Common myeloid progenitor, CD34-positive (primary cell): ENCODE measurements around the gene DHX57.
"Not testable (repeated sequence)": the region's sequence is repeated elsewhere in the genome, so short reads cannot be mapped to it uniquely, and the experiment has no call there.

Experiments
- CTCF ChIA-PET: fragments of 350-600 bp; sonication (Branson Sonifier 250); formaldehyde crosslinking; loops from one replicate; lab custom pipeline; 2021; ENCODE audit warnings: antibody characterized with exemption; lab: Charles Lee
- POLR2A ChIA-PET: fragments of 350-600 bp; sonication (Branson Sonifier 250); formaldehyde crosslinking; loops from one replicate; lab custom pipeline; 2021; ENCODE audit warnings: antibody characterized with exemption; lab: Charles Lee
- DNase-seq, 3 donors: peaks; one replicate each; pipeline versions ENCODE4 v3.0.0 to v3.0.0-alpha.2; 2013
- H3K27ac ChIP-seq, 2 experiments: 1 replicate in 1 of 2; 2 replicates in 1 of 2; pipeline ENCODE4 v1.7.0; 2013; ENCODE audit warnings: inconsistent platforms in 2 of 2, low read length in 2 of 2, mild to moderate bottlenecking in 2 of 2, low read depth in 1 of 2, moderate library complexity in 1 of 2; ENCODE audit not compliant: severe bottlenecking in 2 of 2, insufficient read depth in 1 of 2, poor library complexity in 1 of 2
- H3K27me3 ChIP-seq, 5 experiments: replicated peaks in 2 of 5; 1 replicate in 3 of 5; 2 replicates in 2 of 5; pipeline versions ENCODE4 v1.6.1 to v1.7.0; 2013; ENCODE audit warnings: low read length in 4 of 5, mild to moderate bottlenecking in 2 of 5, moderate library complexity in 2 of 5, inconsistent platforms in 1 of 5; ENCODE audit not compliant: insufficient read depth in 5 of 5, control insufficient read depth in 4 of 5
- H3K36me3 ChIP-seq, 4 experiments: 1 replicate in 2 of 4; 2 replicates in 2 of 4; pipeline versions ENCODE4 v1.6.1 to v1.7.0; 2013; ENCODE audit warnings: low read length in 3 of 4, control low read depth in 1 of 4, mild to moderate bottlenecking in 1 of 4; ENCODE audit not compliant: control insufficient read depth in 4 of 4, insufficient read depth in 4 of 4
- H3K4me1 ChIP-seq, 4 experiments: 1 replicate in 3 of 4; 2 replicates in 1 of 4; pipeline versions ENCODE4 v1.6.1 to v1.7.1; 2013; ENCODE audit warnings: low read length in 3 of 4, mild to moderate bottlenecking in 3 of 4, control low read depth in 1 of 4, inconsistent platforms in 1 of 4, moderate library complexity in 1 of 4; ENCODE audit not compliant: control insufficient read depth in 4 of 4, insufficient read depth in 4 of 4; ENCODE audit errors: control extremely low read depth in 1 of 4
- H3K4me3 ChIP-seq, 7 experiments: 1 replicate in 4 of 7; 2 replicates in 3 of 7; pipeline versions ENCODE4 v1.5.1 to v1.7.0; 2013; ENCODE audit warnings: mild to moderate bottlenecking in 7 of 7, low read length in 6 of 7, moderate library complexity in 6 of 7, inconsistent platforms in 2 of 7, low read depth in 2 of 7, control low read depth in 1 of 7; ENCODE audit not compliant: insufficient read depth in 4 of 7, control insufficient read depth in 1 of 7; ENCODE audit errors: extremely low read depth in 1 of 7
- H3K9me3 ChIP-seq, 5 experiments: 1 replicate in 4 of 5; 2 replicates in 1 of 5; pipeline versions ENCODE4 v1.6.1 to v1.7.1; 2013; ENCODE audit warnings: low read length in 4 of 5, mild to moderate bottlenecking in 2 of 5, inconsistent platforms in 1 of 5, low read depth in 1 of 5, moderate library complexity in 1 of 5; ENCODE audit not compliant: control insufficient read depth in 4 of 5, insufficient read depth in 2 of 5; ENCODE audit errors: control extremely low read depth in 1 of 5
- WGBS: methylation state at CpG from one replicate; pipeline ENCODE4 v1.1.5; 2013; ENCODE audit not compliant: insufficient coverage; 5-methylcytosine and 5-hydroxymethylcytosine counted together

DHX57 gene

GRCh38 chr2:38792751-38793150 lies 83.0 kb downstream of the DHX57 start:
- DNase-seq: no peak
- ChIA-PET CTCF (no interaction called here), POLR2A (no interaction called here)
- WGBS: 50% methylated on average over 2 of the region's 2 CpGs
- Histone ChIP-seq H3K27me3 (no peaks in the 10 kb centered on the region), H3K4me1 (no peaks in the 10 kb centered on the region), H3K36me3 (peaks cover 0 to 3% (median 1%) of the 10 kb centered on the region in 4 experiments), H3K4me3 (no peak overlapping the region), H3K9me3 (no peaks in the 10 kb centered on the region), H3K27ac (no peak overlapping the region)

GRCh38 chr2:38792321-38792720 lies 83.4 kb downstream of the DHX57 start:
- POLR2A ChIA-PET, H3K27ac ChIP-seq, H3K36me3 ChIP-seq, H3K4me3 ChIP-seq, H3K9me3 ChIP-seq, CTCF ChIA-PET, H3K4me1 ChIP-seq, DNase-seq, H3K27me3 ChIP-seq: not testable (repeated sequence)
- WGBS: 100% methylated on average over 5 of the region's 8 CpGs

GRCh38 chr2:38791744-38792143 lies 84.0 kb downstream of the DHX57 start:
- peak in 2 of 3 donors; percentile 35 to 47 for DNase-seq
- H3K27ac ChIP-seq: no peak overlapping the region
- no peaks in the 10 kb centered on the region for H3K4me1 ChIP-seq
- H3K9me3 ChIP-seq: no peaks in the 10 kb centered on the region
- CTCF ChIA-PET: no interaction called here
- no peaks in the 10 kb centered on the region for H3K36me3 ChIP-seq
- no peaks in the 10 kb centered on the region for H3K27me3 ChIP-seq
- no peak overlapping the region for H3K4me3 ChIP-seq
- POLR2A ChIA-PET: no interaction called here
- 14% methylated on average over 1 of the region's 1 CpG for WGBS

GRCh38 chr2:38789691-38790090 lies 86.0 kb downstream of the DHX57 start:
- no peak for DNase-seq
- ChIA-PET POLR2A (no interaction called here), CTCF (no interaction called here)
- Histone ChIP-seq H3K4me1 (no peaks in the 10 kb centered on the region), H3K4me3 (no peak overlapping the region), H3K27me3 (no peaks in the 10 kb centered on the region), H3K36me3 (no peaks in the 10 kb centered on the region), H3K9me3 (no peaks in the 10 kb centered on the region), H3K27ac (no peak overlapping the region)
- WGBS: 90% methylated on average over 12 of the region's 14 CpGs

- ChIA-PET CTCF (no interaction called here), POLR2A (no interaction called here)
- no peak for DNase-seq
- Histone ChIP-seq H3K36me3 (peaks cover 0 to 2% (median 0%) of the 10 kb centered on the region in 4 experiments), H3K4me1 (no peaks in the 10 kb centered on the region), H3K9me3 (no peaks in the 10 kb centered on the region), H3K27ac (no peak overlapping the region), H3K4me3 (no peak overlapping the region), H3K27me3 (no peaks in the 10 kb centered on the region)
- 100% methylated on average over 1 of the region's 6 CpGs for WGBS
Measured at GRCh38 chr2:38788306-38788705, 87.4 kb downstream of the DHX57 start.

GRCh38 chr2:38783586-38783985 lies 92.1 kb downstream of the DHX57 start:
- no peak overlapping the region for H3K4me3 ChIP-seq
- ChIA-PET CTCF (no interaction called here), POLR2A (no interaction called here)
- no peaks in the 10 kb centered on the region for H3K27me3 ChIP-seq
- H3K36me3 ChIP-seq: peaks cover 4 to 20% (median 8%) of the 10 kb centered on the region in 4 experiments
- peaks cover under 1 to 7% (median 6%) of the 10 kb centered on the region in 4 experiments for H3K4me1 ChIP-seq
- no peak for DNase-seq
- no peaks in the 10 kb centered on the region for H3K9me3 ChIP-seq
- H3K27ac ChIP-seq: no peak overlapping the region

- CTCF ChIA-PET: no interaction called here
Measured at GRCh38 chr2:38778687-38779082, 97.0 kb downstream of the DHX57 start.

More at GRCh38 chr2:38778687-38779082, 97.0 kb downstream of the DHX57 start:
- peak in 1 of 3 donors; percentile 2 for DNase-seq
- Histone ChIP-seq H3K27ac (peak overlapping the region; percentile 75 to 84), H3K36me3 (peaks cover 4 to 20% (median 8%) of the 10 kb centered on the region in 4 experiments), H3K4me3 (peak overlapping the region; percentile 53 to 98 (median 83)), H3K27me3 (peaks cover 0 to 13% (median 3%) of the 10 kb centered on the region in 5 experiments), H3K9me3 (no peaks in the 10 kb centered on the region), H3K4me1 (peaks cover 3 to 12% (median 9%) of the 10 kb centered on the region in 4 experiments)
- POLR2A ChIA-PET: interaction anchor here (0.6 kb wide), 1 partner anchor 24 kb away, joined by 3 read pairs; no protein-coding TSS in a partner anchor
- WGBS: 19% methylated on average over 6 of the region's 8 CpGs
